Measurements from ENCODE around the gene LMNB1. TPM values are rescaled to one million over a fixed set of nuclear protein-coding genes. Genes with fewer than 3 reads are reported as not detected.

Gene LMNB1
- polyA plus RNA-seq, 4 donors, result 3.1 to 55.3 (median 27.4) TPM

GRCh38 chr5:126871441-126871840, 94.5 kb downstream of the LMNB1 start:
- FAIRE-seq (no peak), DNase-seq (no peak)
- no peak overlapping the region for H3K4me3 ChIP-seq (ENCODE audit: low read depth in 1 of 3, low read length in 3 of 3)
- H3K36me3 ChIP-seq (ENCODE audit: control insufficient read depth in 3 of 3, insufficient read depth in 2 of 3, low read depth in 1 of 3, low read length in 3 of 3), result peaks cover 0 to 9% (median 0%) of the 10 kb centered on the region in 3 donors
- peaks cover 0 to 6% (median 2%) of the 10 kb centered on the region in 3 donors for H3K4me1 ChIP-seq (ENCODE audit: control insufficient read depth in 3 of 3, insufficient read depth in 2 of 3, low read depth in 1 of 3, low read length in 2 of 3)
- 95 to 100% (median 96%) methylated on average over 6 of the region's 6 CpGs for WGBS, 3 donors
- H3K9me3 ChIP-seq (ENCODE audit: control insufficient read depth in 2 of 2, insufficient read depth in 1 of 2, low read depth in 1 of 2, low read length in 1 of 2), result no peaks in the 10 kb centered on the region
- no peak overlapping the region for H3K27ac ChIP-seq (ENCODE audit: low read depth in 1 of 3, low read length in 2 of 3)
- H3K27me3 ChIP-seq (ENCODE audit: control insufficient read depth in 3 of 3, insufficient read depth in 3 of 3, low read length in 3 of 3), result no peaks in the 10 kb centered on the region

GRCh38 chr5:126872561-126873354, 95.8 kb downstream of the LMNB1 start:
- no peak overlapping the region for H3K27ac ChIP-seq (ENCODE audit: low read depth in 1 of 3, low read length in 2 of 3)
- no peaks in the 10 kb centered on the region for H3K9me3 ChIP-seq (ENCODE audit: control insufficient read depth in 2 of 2, insufficient read depth in 1 of 2, low read depth in 1 of 2, low read length in 1 of 2)
- H3K4me1 ChIP-seq (ENCODE audit: control insufficient read depth in 3 of 3, insufficient read depth in 2 of 3, low read depth in 1 of 3, low read length in 2 of 3), result peaks cover 0 to 6% (median 2%) of the 10 kb centered on the region in 3 donors
- no peak overlapping the region for H3K4me3 ChIP-seq (ENCODE audit: low read depth in 1 of 3, low read length in 3 of 3)
- 81 to 96% (median 93%) methylated on average over 11 of the region's 11 CpGs for WGBS, 3 donors
- FAIRE-seq, result no peak
- no peak for DNase-seq
- peaks cover 0 to 9% (median 0%) of the 10 kb centered on the region in 3 donors for H3K36me3 ChIP-seq (ENCODE audit: control insufficient read depth in 3 of 3, insufficient read depth in 2 of 3, low read depth in 1 of 3, low read length in 3 of 3)
- H3K27me3 ChIP-seq (ENCODE audit: control insufficient read depth in 3 of 3, insufficient read depth in 3 of 3, low read length in 3 of 3), result no peaks in the 10 kb centered on the region

- DNase-seq (peak in 1 of 2 donors; percentile 16), FAIRE-seq (no peak)
- Histone ChIP-seq H3K36me3 (ENCODE audit: control insufficient read depth in 3 of 3, insufficient read depth in 2 of 3, low read depth in 1 of 3, low read length in 3 of 3) (peaks cover 0 to 13% (median 0%) of the 10 kb centered on the region in 3 donors), H3K9me3 (ENCODE audit: control insufficient read depth in 2 of 2, insufficient read depth in 1 of 2, low read depth in 1 of 2, low read length in 1 of 2) (no peaks in the 10 kb centered on the region), H3K4me3 (ENCODE audit: low read depth in 1 of 3, low read length in 3 of 3) (no peak overlapping the region), H3K4me1 (ENCODE audit: control insufficient read depth in 3 of 3, insufficient read depth in 2 of 3, low read depth in 1 of 3, low read length in 2 of 3) (peaks cover 0 to 6% (median 0%) of the 10 kb centered on the region in 3 donors), H3K27ac (ENCODE audit: low read depth in 1 of 3, low read length in 2 of 3) (no peak overlapping the region), H3K27me3 (ENCODE audit: control insufficient read depth in 3 of 3, insufficient read depth in 3 of 3, low read length in 3 of 3) (no peaks in the 10 kb centered on the region)
- WGBS, 3 donors, result 71 to 85% (median 83%) methylated on average over 13 of the region's 13 CpGs
These were observed 98.4 kb downstream of the LMNB1 start for GRCh38 chr5:126875303-126875785.

GRCh38 chr5:126877602-126878001, 100.7 kb downstream of the LMNB1 start:
- 66 to 93% (median 86%) methylated on average over 7 of the region's 7 CpGs for WGBS, 3 donors
- H3K36me3 ChIP-seq (ENCODE audit: control insufficient read depth in 3 of 3, insufficient read depth in 2 of 3, low read depth in 1 of 3, low read length in 3 of 3), result peaks cover 0 to 7% (median 0%) of the 10 kb centered on the region in 3 donors
- no peak overlapping the region for H3K27ac ChIP-seq (ENCODE audit: low read depth in 1 of 3, low read length in 2 of 3)
- peaks cover 0 to 6% (median 0%) of the 10 kb centered on the region in 3 donors for H3K4me1 ChIP-seq (ENCODE audit: control insufficient read depth in 3 of 3, insufficient read depth in 2 of 3, low read depth in 1 of 3, low read length in 2 of 3)
- H3K27me3 ChIP-seq (ENCODE audit: control insufficient read depth in 3 of 3, insufficient read depth in 3 of 3, low read length in 3 of 3), result no peaks in the 10 kb centered on the region
- no peaks in the 10 kb centered on the region for H3K9me3 ChIP-seq (ENCODE audit: control insufficient read depth in 2 of 2, insufficient read depth in 1 of 2, low read depth in 1 of 2, low read length in 1 of 2)
- FAIRE-seq, result no peak
- no peak overlapping the region for H3K4me3 ChIP-seq (ENCODE audit: low read depth in 1 of 3, low read length in 3 of 3)
- no peak for DNase-seq

GRCh38 chr5:126878085-126878484, 101.1 kb downstream of the LMNB1 start:
- no peak for FAIRE-seq
- WGBS, 3 donors, result 82 to 90% (median 89%) methylated on average over 13 of the region's 13 CpGs
- no peaks in the 10 kb centered on the region for H3K9me3 ChIP-seq (ENCODE audit: control insufficient read depth in 2 of 2, insufficient read depth in 1 of 2, low read depth in 1 of 2, low read length in 1 of 2)
- H3K27ac ChIP-seq (ENCODE audit: low read depth in 1 of 3, low read length in 2 of 3), result no peak overlapping the region
- H3K36me3 ChIP-seq (ENCODE audit: control insufficient read depth in 3 of 3, insufficient read depth in 2 of 3, low read depth in 1 of 3, low read length in 3 of 3), result peaks cover 0 to 7% (median 0%) of the 10 kb centered on the region in 3 donors
- no peak for DNase-seq
- H3K4me3 ChIP-seq (ENCODE audit: low read depth in 1 of 3, low read length in 3 of 3), result no peak overlapping the region
- H3K27me3 ChIP-seq (ENCODE audit: control insufficient read depth in 3 of 3, insufficient read depth in 3 of 3, low read length in 3 of 3), result no peaks in the 10 kb centered on the region
- peaks cover 0 to 6% (median 0%) of the 10 kb centered on the region in 3 donors for H3K4me1 ChIP-seq (ENCODE audit: control insufficient read depth in 3 of 3, insufficient read depth in 2 of 3, low read depth in 1 of 3, low read length in 2 of 3)

GRCh38 chr5:126878634-126879033, 101.7 kb downstream of the LMNB1 start:
- FAIRE-seq, result no peak
- DNase-seq, result no peak
- 92 to 97% (median 94%) methylated on average over 4 of the region's 4 CpGs for WGBS, 3 donors
- Histone ChIP-seq H3K36me3 (ENCODE audit: control insufficient read depth in 3 of 3, insufficient read depth in 2 of 3, low read depth in 1 of 3, low read length in 3 of 3) (peaks cover 0 to 7% (median 0%) of the 10 kb centered on the region in 3 donors), H3K4me3 (ENCODE audit: low read depth in 1 of 3, low read length in 3 of 3) (no peak overlapping the region), H3K9me3 (ENCODE audit: control insufficient read depth in 2 of 2, insufficient read depth in 1 of 2, low read depth in 1 of 2, low read length in 1 of 2) (no peaks in the 10 kb centered on the region), H3K4me1 (ENCODE audit: control insufficient read depth in 3 of 3, insufficient read depth in 2 of 3, low read depth in 1 of 3, low read length in 2 of 3) (peaks cover 0 to 6% (median 0%) of the 10 kb centered on the region in 3 donors), H3K27me3 (ENCODE audit: control insufficient read depth in 3 of 3, insufficient read depth in 3 of 3, low read length in 3 of 3) (no peaks in the 10 kb centered on the region), H3K27ac (ENCODE audit: low read depth in 1 of 3, low read length in 2 of 3) (no peak overlapping the region)

GRCh38 chr5:126881821-126882600, 105.1 kb downstream of the LMNB1 start:
- H3K36me3 ChIP-seq (ENCODE audit: control insufficient read depth in 3 of 3, insufficient read depth in 2 of 3, low read depth in 1 of 3, low read length in 3 of 3), result peaks cover 0 to 4% (median 0%) of the 10 kb centered on the region in 3 donors
- no peak overlapping the region for H3K27ac ChIP-seq (ENCODE audit: low read depth in 1 of 3, low read length in 2 of 3)
- H3K4me1 ChIP-seq (ENCODE audit: control insufficient read depth in 3 of 3, insufficient read depth in 2 of 3, low read depth in 1 of 3, low read length in 2 of 3), result no peaks in the 10 kb centered on the region
- WGBS, 3 donors, result 92 to 95% (median 92%) methylated on average over 5 of the region's 5 CpGs
- DNase-seq (no peak), FAIRE-seq (no peak)
- no peaks in the 10 kb centered on the region for H3K9me3 ChIP-seq (ENCODE audit: control insufficient read depth in 2 of 2, insufficient read depth in 1 of 2, low read depth in 1 of 2, low read length in 1 of 2)
- H3K4me3 ChIP-seq (ENCODE audit: low read depth in 1 of 3, low read length in 3 of 3), result no peak overlapping the region
- no peaks in the 10 kb centered on the region for H3K27me3 ChIP-seq (ENCODE audit: control insufficient read depth in 3 of 3, insufficient read depth in 3 of 3, low read length in 3 of 3)

- H3K27ac ChIP-seq (ENCODE audit: low read depth in 1 of 3, low read length in 2 of 3), result no peak overlapping the region
- 62 to 72% (median 71%) methylated on average over 2 of the region's 2 CpGs for WGBS, 3 donors
- no peaks in the 10 kb centered on the region for H3K36me3 ChIP-seq (ENCODE audit: control insufficient read depth in 3 of 3, insufficient read depth in 2 of 3, low read depth in 1 of 3, low read length in 3 of 3)
- no peaks in the 10 kb centered on the region for H3K27me3 ChIP-seq (ENCODE audit: control insufficient read depth in 3 of 3, insufficient read depth in 3 of 3, low read length in 3 of 3)
- no peaks in the 10 kb centered on the region for H3K9me3 ChIP-seq (ENCODE audit: control insufficient read depth in 2 of 2, insufficient read depth in 1 of 2, low read depth in 1 of 2, low read length in 1 of 2)
- no peaks in the 10 kb centered on the region for H3K4me1 ChIP-seq (ENCODE audit: control insufficient read depth in 3 of 3, insufficient read depth in 2 of 3, low read depth in 1 of 3, low read length in 2 of 3)
- DNase-seq (no peak), FAIRE-seq (no peak)
- no peak overlapping the region for H3K4me3 ChIP-seq (ENCODE audit: low read depth in 1 of 3, low read length in 3 of 3)
These were observed 106.8 kb downstream of the LMNB1 start for GRCh38 chr5:126883564-126884245.
